ENCODE results near the gene SEMA6B.
"Not testable (repeated sequence)": the region's sequence is repeated elsewhere in the genome, so short reads cannot be mapped to it uniquely, and the experiment has no call there.

The SEMA6B gene

DNA sequence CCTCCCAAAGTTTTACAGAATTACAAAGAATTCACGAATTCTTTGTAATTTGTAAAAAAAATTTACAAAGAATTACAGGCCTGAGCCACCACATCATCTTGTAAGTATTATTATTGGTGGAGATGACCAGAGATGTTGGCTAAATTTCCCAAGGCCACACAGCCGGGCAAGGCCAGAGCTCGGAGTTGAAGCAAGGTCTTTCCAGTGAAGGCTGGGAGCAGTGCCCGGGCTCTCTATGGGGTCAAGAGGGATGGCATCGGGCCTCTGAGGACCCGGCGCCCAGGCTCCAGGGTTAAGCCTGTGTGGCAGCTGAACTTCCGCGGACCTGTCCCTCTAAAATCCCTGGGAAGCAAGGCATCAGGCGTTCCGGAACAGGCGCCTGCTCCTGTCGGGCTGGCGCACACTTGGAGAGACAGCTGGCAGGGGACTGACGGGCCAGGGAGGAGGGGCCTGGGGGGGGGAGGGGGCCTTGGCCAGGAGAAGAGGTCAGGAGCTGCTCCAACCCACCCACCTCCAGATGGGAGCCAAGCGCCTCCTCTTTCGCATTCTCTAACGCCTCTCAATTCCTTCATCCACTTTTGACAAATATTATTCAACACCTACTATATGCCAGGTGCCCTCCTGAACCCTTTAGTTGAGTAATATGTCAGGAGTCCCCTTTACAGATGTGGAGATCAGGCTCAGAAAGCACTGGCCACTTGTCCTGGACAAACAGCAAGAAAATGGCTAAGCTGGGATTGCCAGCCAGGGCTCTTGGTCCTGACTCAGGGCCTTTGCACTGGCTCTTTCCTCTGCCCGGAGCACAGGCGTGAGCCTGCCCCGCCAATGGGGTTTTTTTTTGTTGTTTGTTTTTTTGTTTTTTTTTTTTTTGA is 36.8 kb upstream of the SEMA6B start:
- Mint-ChIP-seq H3K9me3 (no peaks in the 10 kb centered on the region), H3K36me3 (ENCODE audit: insufficient read depth) (no peaks in the 10 kb centered on the region), H3K27ac (ENCODE audit: low read depth) (no peak overlapping the region), H3K4me3 (no peak overlapping the region), H3K4me1 (peaks cover 6% of the 10 kb centered on the region), H3K27me3 (peaks cover 36% of the 10 kb centered on the region)
- ATAC-seq (replicated peaks; ENCODE audit: extremely low read depth, poor library complexity, severe bottlenecking): no peak
- DNase-seq (ENCODE audit: low spot score in 2 of 2): no peak

DNA sequence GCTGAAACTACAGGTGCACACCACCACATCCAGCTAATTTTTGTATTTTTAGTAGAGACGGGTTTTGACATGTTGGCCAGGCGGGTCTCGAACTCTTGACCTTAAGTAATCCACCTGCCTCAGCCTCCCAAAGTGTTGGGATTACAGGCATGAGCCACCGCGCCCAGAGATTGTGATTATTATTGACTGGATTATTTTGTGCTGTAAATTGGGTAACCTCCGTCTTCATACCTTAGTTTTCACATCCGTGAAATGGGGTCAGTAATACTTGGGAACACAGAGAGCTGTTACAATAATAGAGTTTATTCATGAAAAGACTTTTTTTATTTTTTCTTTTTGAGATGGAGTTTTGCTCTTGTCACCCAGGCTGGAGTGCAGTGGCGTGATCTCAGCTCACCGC is 35.7 kb upstream of the SEMA6B start:
- not testable (repeated sequence) for H3K9me3 Mint-ChIP-seq; H3K36me3 Mint-ChIP-seq (ENCODE audit: insufficient read depth); H3K4me1 Mint-ChIP-seq; DNase-seq (ENCODE audit: low spot score in 2 of 2); ATAC-seq (replicated peaks; ENCODE audit: extremely low read depth, poor library complexity, severe bottlenecking); H3K4me3 Mint-ChIP-seq; H3K27ac Mint-ChIP-seq (ENCODE audit: low read depth)
- H3K27me3 Mint-ChIP-seq: peaks cover 47% of the 10 kb centered on the region

DNA sequence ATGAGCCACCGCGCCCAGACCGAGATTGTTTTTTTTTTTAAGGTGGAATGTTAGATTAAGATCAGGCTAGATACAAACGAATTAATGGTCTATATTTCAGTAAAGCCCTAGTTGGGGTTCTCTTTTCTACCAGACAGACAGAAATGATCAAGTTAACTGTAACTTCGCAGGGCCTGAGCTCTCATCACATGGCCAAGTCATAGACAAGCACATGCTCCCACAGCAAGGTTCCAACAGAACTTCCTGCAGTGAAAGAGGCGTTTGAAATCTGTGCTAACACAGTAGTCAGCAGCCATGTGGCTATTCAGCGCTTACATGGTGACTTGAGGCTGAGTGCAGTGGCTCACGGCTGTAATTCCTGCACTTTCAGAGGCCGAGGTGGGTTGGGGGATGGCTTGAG is 34.7 kb upstream of the SEMA6B start:
- Mint-ChIP-seq H3K27me3 (peaks cover 51% of the 10 kb centered on the region), H3K36me3 (ENCODE audit: insufficient read depth) (no peaks in the 10 kb centered on the region)
- no peak for DNase-seq (ENCODE audit: low spot score in 2 of 2)

DNA sequence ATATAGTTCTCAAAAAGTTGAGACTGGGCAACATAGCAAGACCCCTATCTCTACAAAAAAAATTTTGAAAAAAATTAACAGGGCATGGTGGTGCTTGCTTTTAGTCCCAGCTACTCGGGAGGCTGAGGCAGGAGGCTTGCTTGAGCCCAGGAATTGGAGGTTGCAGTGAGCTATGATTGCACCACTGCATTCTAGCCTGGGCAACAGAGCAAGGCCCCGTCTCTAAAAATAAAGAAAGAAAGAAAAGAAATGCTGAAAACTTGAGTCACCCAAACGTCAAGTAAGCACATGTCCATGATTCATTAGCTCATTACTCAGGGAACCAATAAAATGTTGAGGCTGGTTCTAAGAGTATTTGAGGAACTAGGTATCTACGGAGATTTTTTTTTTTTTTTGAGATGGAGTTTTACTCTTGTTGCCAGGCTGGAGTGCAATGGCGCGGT is 33.9 kb upstream of the SEMA6B start:
- no peak overlapping the region for H3K4me3 Mint-ChIP-seq
- H3K36me3 Mint-ChIP-seq (ENCODE audit: insufficient read depth): peaks cover 2% of the 10 kb centered on the region
- peaks cover 6% of the 10 kb centered on the region for H3K4me1 Mint-ChIP-seq
- H3K9me3 Mint-ChIP-seq: no peaks in the 10 kb centered on the region
- DNase-seq (ENCODE audit: low spot score in 2 of 2): no peak
- H3K27me3 Mint-ChIP-seq: peaks cover 48% of the 10 kb centered on the region
- no peak for ATAC-seq (replicated peaks; ENCODE audit: extremely low read depth, poor library complexity, severe bottlenecking)
- H3K27ac Mint-ChIP-seq (ENCODE audit: low read depth): no peak overlapping the region

More for the DNA sequence above, 34.7 kb upstream of the SEMA6B start:
- H3K4me3 Mint-ChIP-seq: no peak overlapping the region
- no peaks in the 10 kb centered on the region for H3K9me3 Mint-ChIP-seq
- no peak for ATAC-seq (replicated peaks; ENCODE audit: extremely low read depth, poor library complexity, severe bottlenecking)
- H3K27ac Mint-ChIP-seq (ENCODE audit: low read depth): no peak overlapping the region
- peaks cover 6% of the 10 kb centered on the region for H3K4me1 Mint-ChIP-seq

DNA sequence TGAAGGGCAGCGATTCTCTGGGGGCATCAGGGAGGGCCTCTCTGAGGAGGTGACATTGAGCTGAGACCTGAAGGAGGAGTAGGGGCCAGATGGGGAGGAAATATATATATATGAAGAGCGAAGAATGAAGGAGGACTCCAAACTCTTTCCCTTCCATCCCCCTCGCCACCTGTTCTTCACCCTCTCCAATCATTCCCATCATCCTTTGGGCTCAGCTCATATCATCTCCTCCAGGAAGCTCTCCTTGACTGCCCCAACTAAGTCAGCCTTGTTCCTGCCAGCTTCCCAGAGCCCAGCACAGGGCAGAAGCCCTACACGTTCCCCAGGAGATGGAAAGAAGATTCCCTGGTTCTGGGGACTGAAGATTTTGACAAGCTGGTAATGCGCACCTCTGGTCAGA is 33.0 kb upstream of the SEMA6B start:
- peaks cover 4% of the 10 kb centered on the region for H3K4me1 Mint-ChIP-seq
- no peak overlapping the region for H3K4me3 Mint-ChIP-seq
- peaks cover 55% of the 10 kb centered on the region for H3K27me3 Mint-ChIP-seq
- no peaks in the 10 kb centered on the region for H3K9me3 Mint-ChIP-seq
- H3K27ac Mint-ChIP-seq (ENCODE audit: low read depth): no peak overlapping the region
- no peak for ATAC-seq (replicated peaks; ENCODE audit: extremely low read depth, poor library complexity, severe bottlenecking)
- DNase-seq (ENCODE audit: low spot score in 2 of 2): no peak
- peaks cover 2% of the 10 kb centered on the region for H3K36me3 Mint-ChIP-seq (ENCODE audit: insufficient read depth)

DNA sequence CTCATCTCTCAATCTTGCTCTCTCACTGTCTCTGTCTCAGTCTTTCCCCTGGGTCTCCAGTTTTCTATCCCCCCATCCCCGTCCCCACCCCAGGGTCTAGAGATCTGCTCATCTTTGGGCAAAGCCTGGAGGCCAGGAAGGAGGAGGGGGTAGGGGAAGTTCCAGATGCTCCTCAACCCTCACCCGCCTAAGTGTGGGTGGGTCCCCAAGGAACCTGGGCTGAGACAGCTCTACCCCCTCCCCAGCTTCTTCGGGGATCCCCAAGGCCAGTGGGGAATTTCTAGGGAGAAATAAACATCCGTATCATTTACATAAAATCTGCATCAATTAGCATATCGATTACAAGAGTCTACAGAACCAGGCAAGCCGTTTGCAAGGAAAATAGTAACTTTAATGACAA is 31.8 kb upstream of the SEMA6B start:
- no peak overlapping the region for H3K27ac Mint-ChIP-seq (ENCODE audit: low read depth)
- H3K27me3 Mint-ChIP-seq: peaks cover 56% of the 10 kb centered on the region
- no peaks in the 10 kb centered on the region for H3K9me3 Mint-ChIP-seq
- ATAC-seq (replicated peaks; ENCODE audit: extremely low read depth, poor library complexity, severe bottlenecking): no peak
- DNase-seq (ENCODE audit: low spot score in 2 of 2): no peak
- no peak overlapping the region for H3K4me3 Mint-ChIP-seq
- no peaks in the 10 kb centered on the region for H3K4me1 Mint-ChIP-seq
- peaks cover 2% of the 10 kb centered on the region for H3K36me3 Mint-ChIP-seq (ENCODE audit: insufficient read depth)

DNA sequence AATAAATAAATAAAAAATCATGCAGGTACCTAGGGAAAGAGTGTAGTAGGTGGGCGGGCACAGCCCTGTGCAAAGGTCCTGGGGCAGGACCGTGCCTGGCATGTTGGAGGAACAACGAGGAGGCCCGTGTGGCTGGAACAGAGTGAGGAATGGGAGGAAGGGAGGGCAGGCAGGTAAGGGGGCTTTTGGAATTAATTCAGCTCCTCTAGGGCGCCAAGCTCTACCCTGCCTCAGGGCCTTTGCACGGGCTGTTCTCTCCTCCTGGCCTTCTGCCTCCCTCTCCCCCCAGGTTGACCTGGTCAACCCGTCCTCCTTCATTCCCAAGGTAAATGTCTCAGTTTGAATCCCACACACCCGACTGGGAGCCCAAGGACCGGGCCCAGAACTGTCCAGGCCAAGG is 31.1 kb upstream of the SEMA6B start:
- Mint-ChIP-seq H3K27me3 (peaks cover 63% of the 10 kb centered on the region), H3K4me1 (no peaks in the 10 kb centered on the region), H3K27ac (ENCODE audit: low read depth) (no peak overlapping the region), H3K36me3 (ENCODE audit: insufficient read depth) (peaks cover 2% of the 10 kb centered on the region), H3K9me3 (no peaks in the 10 kb centered on the region), H3K4me3 (no peak overlapping the region)
- ATAC-seq (replicated peaks; ENCODE audit: extremely low read depth, poor library complexity, severe bottlenecking): no peak
- DNase-seq (ENCODE audit: low spot score in 2 of 2): no peak

DNA sequence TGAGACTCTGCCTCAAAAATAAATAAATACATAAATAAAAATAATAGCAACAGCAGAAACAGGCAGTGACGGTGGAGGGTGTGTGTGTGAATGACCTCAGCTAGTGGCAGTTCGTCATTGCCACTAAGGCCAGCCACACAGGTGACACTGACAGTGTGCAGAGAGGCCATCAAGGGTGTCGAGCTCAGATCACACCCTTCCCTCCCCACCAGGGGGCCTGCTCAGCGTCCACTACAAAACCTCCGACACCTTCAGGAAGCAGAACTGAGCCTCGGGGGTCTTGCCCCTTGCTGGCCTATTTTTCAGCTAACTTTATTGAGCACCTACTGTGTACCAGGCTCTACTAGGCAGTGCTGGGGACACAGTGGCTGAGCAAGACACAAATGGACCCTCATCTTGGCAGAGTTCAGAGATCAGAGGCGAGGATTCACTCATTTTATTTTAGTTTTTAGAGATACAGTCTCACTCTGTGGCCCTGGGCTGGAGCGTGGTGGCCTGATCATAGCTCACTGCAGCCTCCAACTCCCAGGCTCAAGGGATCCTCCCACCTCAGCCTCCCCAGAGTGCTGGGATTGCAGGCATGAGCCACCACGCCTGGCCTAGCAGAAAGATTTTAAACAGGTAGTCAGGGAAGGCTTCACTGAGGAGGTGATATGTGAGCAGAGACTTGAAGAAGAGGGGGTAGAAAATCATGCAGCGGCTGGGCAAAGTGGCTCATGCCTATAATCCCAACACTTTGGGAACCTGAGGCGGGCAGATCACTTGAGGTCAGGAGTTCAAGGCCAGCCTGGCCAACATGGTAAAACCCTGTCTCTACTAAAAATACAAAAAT is 30.3 kb upstream of the SEMA6B start:
- no peak overlapping the region for H3K27ac Mint-ChIP-seq (ENCODE audit: low read depth)
- no peaks in the 10 kb centered on the region for H3K4me1 Mint-ChIP-seq
- no peak for ATAC-seq (replicated peaks; ENCODE audit: extremely low read depth, poor library complexity, severe bottlenecking)
- peaks cover 71% of the 10 kb centered on the region for H3K27me3 Mint-ChIP-seq
- H3K36me3 Mint-ChIP-seq (ENCODE audit: insufficient read depth): peaks cover 2% of the 10 kb centered on the region
- no peak for DNase-seq (ENCODE audit: low spot score in 2 of 2)
- H3K4me3 Mint-ChIP-seq: no peak overlapping the region
- no peaks in the 10 kb centered on the region for H3K9me3 Mint-ChIP-seq

DNA sequence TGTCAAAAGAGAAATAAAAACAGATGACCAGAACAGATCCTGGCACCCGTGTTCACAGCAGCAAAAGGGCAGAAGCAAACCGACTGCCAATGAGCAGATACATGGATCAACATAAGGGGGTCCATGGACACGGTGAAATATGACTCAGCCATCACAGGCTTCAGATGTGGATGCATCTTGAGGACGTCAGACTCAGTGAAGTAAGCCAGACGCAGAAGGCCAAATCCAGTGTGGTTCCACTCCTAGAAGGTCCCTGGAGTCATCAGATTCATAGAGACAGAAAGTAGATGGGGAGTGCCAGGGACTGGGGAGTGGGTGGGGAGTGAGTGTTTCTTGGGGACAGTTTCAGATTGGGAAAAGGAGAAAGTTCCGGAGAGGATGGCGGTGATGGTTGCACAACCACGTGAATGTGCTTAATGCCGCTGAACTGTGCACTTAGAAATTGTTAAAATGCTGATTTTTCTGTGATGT is 28.8 kb upstream of the SEMA6B start:
- DNase-seq (ENCODE audit: low spot score in 2 of 2) (no peak), ATAC-seq (replicated peaks; ENCODE audit: extremely low read depth, poor library complexity, severe bottlenecking) (no peak)
- H3K4me1 Mint-ChIP-seq: no peaks in the 10 kb centered on the region
- H3K4me3 Mint-ChIP-seq: no peak overlapping the region
- H3K27ac Mint-ChIP-seq (ENCODE audit: low read depth): no peak overlapping the region
- peaks cover 2% of the 10 kb centered on the region for H3K36me3 Mint-ChIP-seq (ENCODE audit: insufficient read depth)
- no peaks in the 10 kb centered on the region for H3K9me3 Mint-ChIP-seq
- H3K27me3 Mint-ChIP-seq: peaks cover 79% of the 10 kb centered on the region

DNA sequence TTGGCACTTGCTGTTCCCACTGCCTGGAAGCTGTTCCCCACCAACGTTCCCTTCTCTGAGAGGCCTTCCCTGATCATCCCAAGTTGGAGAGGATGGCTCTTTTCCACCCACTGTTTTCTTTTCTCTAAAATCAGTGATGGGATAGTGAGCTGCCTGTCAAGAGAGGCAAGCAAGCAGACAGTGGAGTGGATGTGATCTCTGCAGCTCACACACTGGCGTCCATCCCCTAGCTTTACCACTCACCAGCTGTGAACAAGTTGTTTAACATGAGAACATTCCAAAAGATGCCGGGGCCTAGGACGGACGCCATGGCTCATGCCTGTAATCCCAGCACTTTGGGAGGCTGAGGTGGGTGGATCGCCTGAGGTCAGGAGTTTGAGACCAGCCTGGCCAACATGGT is 28.0 kb upstream of the SEMA6B start:
- Mint-ChIP-seq H3K27ac (ENCODE audit: low read depth) (no peak overlapping the region), H3K4me3 (no peak overlapping the region), H3K27me3 (peaks cover 82% of the 10 kb centered on the region), H3K4me1 (peaks cover 2% of the 10 kb centered on the region), H3K9me3 (no peaks in the 10 kb centered on the region), H3K36me3 (ENCODE audit: insufficient read depth) (peaks cover 2% of the 10 kb centered on the region)
- DNase-seq (ENCODE audit: low spot score in 2 of 2): no peak
- ATAC-seq (replicated peaks; ENCODE audit: extremely low read depth, poor library complexity, severe bottlenecking): no peak

DNA sequence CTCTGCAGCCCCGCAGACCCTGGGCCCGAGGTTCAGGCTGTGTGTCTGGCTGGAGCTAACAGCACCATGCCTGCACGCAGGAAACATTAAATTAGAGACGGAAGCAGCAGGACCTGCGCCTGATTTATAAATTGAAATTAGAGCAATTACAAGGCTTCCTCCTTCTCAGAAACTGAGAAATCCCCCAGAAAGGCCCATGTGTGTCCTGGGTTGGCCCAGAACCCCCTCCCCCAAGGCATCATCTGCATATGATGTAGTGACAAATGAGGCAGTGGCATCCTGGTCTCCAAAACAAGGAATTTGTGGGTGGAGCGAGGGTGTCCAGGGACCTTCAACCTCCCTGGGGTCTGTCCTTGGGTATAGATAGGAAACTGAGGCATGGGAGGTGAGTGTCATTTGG is 27.2 kb upstream of the SEMA6B start:
- DNase-seq (ENCODE audit: low spot score in 2 of 2) (no peak), ATAC-seq (replicated peaks; ENCODE audit: extremely low read depth, poor library complexity, severe bottlenecking) (no peak)
- H3K4me1 Mint-ChIP-seq: peaks cover 10% of the 10 kb centered on the region
- H3K27me3 Mint-ChIP-seq: peaks cover 82% of the 10 kb centered on the region
- peaks cover 3% of the 10 kb centered on the region for H3K36me3 Mint-ChIP-seq (ENCODE audit: insufficient read depth)
- H3K4me3 Mint-ChIP-seq: no peak overlapping the region
- H3K9me3 Mint-ChIP-seq: no peaks in the 10 kb centered on the region
- H3K27ac Mint-ChIP-seq (ENCODE audit: low read depth): no peak overlapping the region

DNA sequence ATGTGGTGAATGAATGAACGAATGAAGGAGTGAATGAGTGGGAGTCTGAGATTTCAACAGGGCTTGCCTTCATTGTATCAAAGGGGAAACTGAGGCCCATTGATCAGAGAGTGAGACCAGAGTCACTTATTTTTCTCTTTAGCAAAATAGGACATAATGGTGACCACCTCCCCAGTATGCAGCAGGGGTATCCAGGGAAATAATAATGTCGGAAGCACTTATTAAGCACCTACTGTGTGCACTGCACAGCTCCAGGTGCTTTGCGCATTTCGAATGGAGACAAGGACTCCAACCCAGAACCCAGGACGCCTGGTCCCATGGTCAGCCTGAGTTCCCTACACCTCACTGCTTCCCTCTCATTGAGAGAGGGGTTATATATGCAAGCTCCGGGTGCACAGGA is 26.8 kb upstream of the SEMA6B start:
- Mint-ChIP-seq H3K9me3 (no peaks in the 10 kb centered on the region), H3K27me3 (peaks cover 81% of the 10 kb centered on the region), H3K36me3 (ENCODE audit: insufficient read depth) (peaks cover 3% of the 10 kb centered on the region), H3K27ac (ENCODE audit: low read depth) (no peak overlapping the region), H3K4me1 (peaks cover 11% of the 10 kb centered on the region), H3K4me3 (no peak overlapping the region)
- ATAC-seq (replicated peaks; ENCODE audit: extremely low read depth, poor library complexity, severe bottlenecking) (no peak), DNase-seq (ENCODE audit: low spot score in 2 of 2) (no peak)

DNA sequence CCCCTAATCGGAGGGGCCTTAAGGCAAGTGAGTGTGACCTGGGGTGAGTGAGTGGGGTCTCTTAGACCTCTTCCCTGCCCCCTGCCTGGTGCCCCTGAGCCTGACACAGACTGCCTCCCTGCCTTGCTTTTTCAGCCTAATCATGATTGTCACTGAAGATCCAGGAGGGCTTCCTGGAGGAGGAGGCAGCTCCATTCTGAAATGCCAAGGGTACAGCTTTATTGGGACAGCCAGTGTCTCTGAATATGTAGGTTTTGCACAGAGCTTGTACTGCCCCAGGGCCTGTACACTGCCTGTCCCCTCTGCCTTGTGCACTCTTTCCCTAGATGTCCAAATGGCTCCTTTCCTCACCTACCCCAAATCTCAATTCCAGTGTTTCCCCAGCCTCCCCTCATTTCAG is 26.1 kb upstream of the SEMA6B start:
- Mint-ChIP-seq H3K4me3 (no peak overlapping the region), H3K36me3 (ENCODE audit: insufficient read depth) (peaks cover 3% of the 10 kb centered on the region), H3K27ac (ENCODE audit: low read depth) (no peak overlapping the region), H3K9me3 (no peaks in the 10 kb centered on the region), H3K27me3 (peaks cover 74% of the 10 kb centered on the region), H3K4me1 (peaks cover 11% of the 10 kb centered on the region)
- ATAC-seq (replicated peaks; ENCODE audit: extremely low read depth, poor library complexity, severe bottlenecking): no peak
- no peak for DNase-seq (ENCODE audit: low spot score in 2 of 2)

All from central memory CD8-positive, alpha-beta T cell (primary cell).